ENCODE measurements around the gene TBC1D1. TPM values are rescaled to one million over a fixed set of nuclear protein-coding genes. Genes with fewer than 3 reads are reported as not detected.

The TBC1D1 gene
- total RNA-seq, 2 donors from 2014 or later: 139 to 220 TPM

GRCh38 chr4:38136604-38137003, 245.7 kb downstream of the TBC1D1 start:
- peaks cover 58% of the 10 kb centered on the region for H3K36me3 ChIP-seq
- no peak for DNase-seq (ENCODE audit: low spot score)
- TF ChIP-seq, protein P1, sequence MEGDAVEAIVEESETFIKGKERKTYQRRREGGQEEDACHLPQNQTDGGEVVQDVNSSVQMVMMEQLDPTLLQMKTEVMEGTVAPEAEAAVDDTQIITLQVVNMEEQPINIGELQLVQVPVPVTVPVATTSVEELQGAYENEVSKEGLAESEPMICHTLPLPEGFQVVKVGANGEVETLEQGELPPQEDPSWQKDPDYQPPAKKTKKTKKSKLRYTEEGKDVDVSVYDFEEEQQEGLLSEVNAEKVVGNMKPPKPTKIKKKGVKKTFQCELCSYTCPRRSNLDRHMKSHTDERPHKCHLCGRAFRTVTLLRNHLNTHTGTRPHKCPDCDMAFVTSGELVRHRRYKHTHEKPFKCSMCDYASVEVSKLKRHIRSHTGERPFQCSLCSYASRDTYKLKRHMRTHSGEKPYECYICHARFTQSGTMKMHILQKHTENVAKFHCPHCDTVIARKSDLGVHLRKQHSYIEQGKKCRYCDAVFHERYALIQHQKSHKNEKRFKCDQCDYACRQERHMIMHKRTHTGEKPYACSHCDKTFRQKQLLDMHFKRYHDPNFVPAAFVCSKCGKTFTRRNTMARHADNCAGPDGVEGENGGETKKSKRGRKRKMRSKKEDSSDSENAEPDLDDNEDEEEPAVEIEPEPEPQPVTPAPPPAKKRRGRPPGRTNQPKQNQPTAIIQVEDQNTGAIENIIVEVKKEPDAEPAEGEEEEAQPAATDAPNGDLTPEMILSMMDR (IDR thresholded peaks at IDR 0.05): no peak
- H3K4me1 ChIP-seq: peaks cover 0 to 19% of the 10 kb centered on the region in 2 donors
- no peak overlapping the region for H3K27ac ChIP-seq
- no peaks in the 10 kb centered on the region for H3K9me3 ChIP-seq
- no peaks in the 10 kb centered on the region for H3K27me3 ChIP-seq
- H3K4me3 ChIP-seq: no peak overlapping the region

DNA sequence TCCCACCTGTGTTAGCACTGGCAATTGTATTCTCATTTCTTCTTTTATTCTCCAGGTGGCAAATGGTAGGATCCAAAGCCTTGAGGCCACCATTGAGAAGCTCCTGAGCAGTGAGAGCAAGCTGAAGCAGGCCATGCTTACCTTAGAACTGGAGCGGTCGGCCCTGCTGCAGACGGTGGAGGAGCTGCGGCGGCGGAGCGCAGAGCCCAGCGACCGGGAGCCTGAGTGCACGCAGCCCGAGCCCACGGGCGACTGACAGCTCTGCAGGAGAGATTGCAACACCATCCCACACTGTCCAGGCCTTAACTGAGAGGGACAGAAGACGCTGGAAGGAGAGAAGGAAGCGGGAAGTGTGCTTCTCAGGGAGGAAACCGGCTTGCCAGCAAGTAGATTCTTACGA, 246.2 kb downstream of the TBC1D1 start:
- H3K36me3 ChIP-seq: peaks cover 58% of the 10 kb centered on the region
- H3K27me3 ChIP-seq: no peaks in the 10 kb centered on the region
- no peaks in the 10 kb centered on the region for H3K9me3 ChIP-seq
- TF ChIP-seq, protein P1 (IDR thresholded peaks at IDR 0.05): no peak
- no peak overlapping the region for H3K27ac ChIP-seq
- H3K4me1 ChIP-seq: peaks cover 0 to 14% of the 10 kb centered on the region in 2 donors
- no peak overlapping the region for H3K4me3 ChIP-seq
- DNase-seq (ENCODE audit: low spot score): no peak

DNA sequence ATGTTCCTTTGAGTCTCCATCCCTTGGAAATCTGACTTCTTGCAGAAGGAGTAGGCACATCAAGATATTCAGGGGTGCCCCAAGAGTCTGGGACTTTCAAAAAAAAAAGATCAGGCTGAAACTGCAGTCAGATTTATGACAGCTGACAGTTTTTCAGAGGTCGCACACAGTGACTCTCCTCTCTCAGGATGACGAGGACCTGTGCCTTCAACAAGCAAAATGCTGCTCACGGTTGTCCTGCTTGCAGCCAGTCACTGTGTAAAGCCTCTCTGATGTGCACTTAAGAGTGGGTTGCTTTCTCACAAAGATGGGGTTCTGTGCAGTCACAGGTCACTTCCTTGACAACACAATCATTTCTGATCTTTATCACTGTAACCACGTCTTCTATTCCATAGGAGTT, 247.5 kb downstream of the TBC1D1 start:
- no peaks in the 10 kb centered on the region for H3K27me3 ChIP-seq
- no peaks in the 10 kb centered on the region for H3K9me3 ChIP-seq
- DNase-seq (ENCODE audit: low spot score): no peak
- H3K27ac ChIP-seq: no peak overlapping the region
- H3K4me3 ChIP-seq: no peak overlapping the region
- TF ChIP-seq, protein P1 (IDR thresholded peaks at IDR 0.05): no peak
- peaks cover 53% of the 10 kb centered on the region for H3K36me3 ChIP-seq
- peaks cover 0 to 6% of the 10 kb centered on the region in 2 donors for H3K4me1 ChIP-seq

DNA sequence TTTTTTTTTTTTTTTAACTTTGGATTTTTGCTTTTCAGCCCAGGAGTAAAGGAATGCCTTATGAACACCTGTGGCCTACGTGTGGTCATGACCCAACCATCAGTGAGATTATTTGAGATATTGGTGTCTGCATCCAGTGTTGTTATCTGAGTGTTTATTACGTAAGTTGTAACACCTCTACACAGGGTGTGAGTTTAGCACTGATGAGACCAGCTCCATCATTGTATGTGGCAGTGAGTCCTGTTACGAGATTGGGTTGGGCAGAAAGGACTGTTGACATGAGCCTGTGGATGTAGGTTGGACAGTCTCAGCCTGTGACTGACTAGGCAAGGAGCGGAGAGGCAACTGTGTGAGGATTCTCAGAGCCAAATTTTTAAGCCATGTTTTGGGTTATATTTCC, 248.3 kb downstream of the TBC1D1 start:
- TF ChIP-seq, protein P1 (IDR thresholded peaks at IDR 0.05): no peak
- no peaks in the 10 kb centered on the region for H3K4me1 ChIP-seq
- no peak for DNase-seq (ENCODE audit: low spot score)
- H3K27ac ChIP-seq: no peak overlapping the region
- H3K36me3 ChIP-seq: peaks cover 45% of the 10 kb centered on the region
- no peaks in the 10 kb centered on the region for H3K27me3 ChIP-seq
- no peaks in the 10 kb centered on the region for H3K9me3 ChIP-seq
- no peak overlapping the region for H3K4me3 ChIP-seq

DNA sequence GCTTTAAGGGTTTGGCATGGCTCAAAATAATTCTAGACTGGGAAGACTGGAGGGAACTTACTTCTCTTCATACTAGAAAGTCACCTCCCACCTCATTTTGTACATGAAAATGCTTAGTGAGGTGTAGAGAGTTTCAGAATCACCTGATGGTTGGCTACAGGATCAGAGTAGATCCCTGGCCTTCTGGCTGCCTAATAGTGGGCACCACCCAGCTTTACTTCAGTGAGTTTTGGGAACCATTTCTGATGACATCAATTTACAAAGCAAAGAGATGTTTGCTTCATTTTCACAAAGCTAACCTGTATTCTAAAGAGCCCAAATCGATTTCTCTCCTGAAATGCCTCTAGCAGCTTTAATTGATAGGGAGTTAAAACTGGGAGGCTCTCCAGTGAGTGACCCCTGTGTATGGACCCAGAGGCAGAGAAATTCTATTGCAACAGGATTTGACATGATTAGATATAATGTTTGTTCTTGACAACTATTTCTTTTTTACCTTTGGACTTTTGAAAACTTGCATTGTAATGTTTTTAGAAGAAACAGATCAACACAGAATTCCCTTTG, 249.8 kb downstream of the TBC1D1 start:
- Histone ChIP-seq H3K27ac (no peak overlapping the region), H3K36me3 (peaks cover 33% of the 10 kb centered on the region), H3K4me3 (no peak overlapping the region), H3K4me1 (peaks cover 0 to 6% of the 10 kb centered on the region in 2 donors), H3K27me3 (no peaks in the 10 kb centered on the region), H3K9me3 (no peaks in the 10 kb centered on the region)
- TF ChIP-seq, protein P1 (IDR thresholded peaks at IDR 0.05): no peak
- DNase-seq (ENCODE audit: low spot score): no peak
